AG04449 (cell line): Measurements from ENCODE around the gene PTF1A.
A peak's percentile ranks its signal among the peaks of the same experiment; 100 is the strongest.

Experiments used
- CTCF ChIA-PET: fragments of 350-600 bp; formaldehyde crosslinking; extraction: SDS; loops from one replicate; lab custom pipeline; 2021; ENCODE audit warnings: antibody characterized with exemption; lab: Yijun Ruan, JAX
- POLR2A ChIA-PET: fragments of 400-600, 350-600 bp; formaldehyde crosslinking; extraction: SDS; loops from one replicate; lab custom pipeline; 2020; ENCODE audit warnings: antibody characterized with exemption, inconsistent platforms; lab: Yijun Ruan, JAX
- DNase-seq: peaks from one replicate; pipeline ENCODE4 v3.0.0-alpha.2; 2010; ENCODE audit warnings: low read depth, low spot score
- H3K4me3 ChIP-seq: 2 replicates; pipeline ENCODE4 v1.5.1; 2011; ENCODE audit warnings: low read depth, mild to moderate bottlenecking, control low read depth, low read length
- TF ChIP-seq, protein P1 (sequence below): IDR thresholded peaks from one replicate; pipeline ENCODE4 v1.5.1; 2011; ENCODE audit warnings: mild to moderate bottlenecking, moderate library complexity, low read length, control low read depth, inconsistent platforms; ENCODE audit not compliant: insufficient read depth; ENCODE audit errors: missing control alignments

The PTF1A gene

DNA sequence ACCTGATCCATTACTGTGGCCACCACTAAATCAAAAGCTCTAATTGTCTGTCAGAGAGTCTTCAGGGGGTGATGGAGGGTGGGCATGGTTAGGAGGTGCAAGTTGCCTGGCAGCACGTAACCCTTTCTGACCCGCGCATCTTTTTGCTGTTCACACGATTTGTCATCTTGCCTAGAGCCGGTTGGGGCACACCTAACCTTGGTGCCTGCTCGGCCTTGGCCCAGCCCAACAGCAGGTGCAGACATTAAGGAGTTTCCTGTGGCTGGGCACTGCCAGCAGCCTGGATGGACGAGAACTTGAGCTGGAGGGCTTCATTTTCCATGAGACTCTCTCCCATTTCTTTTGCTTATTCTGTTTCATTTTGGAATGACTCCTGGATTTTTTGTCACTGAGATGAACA lies 41.0 kb upstream of the PTF1A start:
- ChIA-PET CTCF (no interaction called here), POLR2A (no interaction called here)
- no peak overlapping the region for H3K4me3 ChIP-seq
- TF ChIP-seq, protein P1, sequence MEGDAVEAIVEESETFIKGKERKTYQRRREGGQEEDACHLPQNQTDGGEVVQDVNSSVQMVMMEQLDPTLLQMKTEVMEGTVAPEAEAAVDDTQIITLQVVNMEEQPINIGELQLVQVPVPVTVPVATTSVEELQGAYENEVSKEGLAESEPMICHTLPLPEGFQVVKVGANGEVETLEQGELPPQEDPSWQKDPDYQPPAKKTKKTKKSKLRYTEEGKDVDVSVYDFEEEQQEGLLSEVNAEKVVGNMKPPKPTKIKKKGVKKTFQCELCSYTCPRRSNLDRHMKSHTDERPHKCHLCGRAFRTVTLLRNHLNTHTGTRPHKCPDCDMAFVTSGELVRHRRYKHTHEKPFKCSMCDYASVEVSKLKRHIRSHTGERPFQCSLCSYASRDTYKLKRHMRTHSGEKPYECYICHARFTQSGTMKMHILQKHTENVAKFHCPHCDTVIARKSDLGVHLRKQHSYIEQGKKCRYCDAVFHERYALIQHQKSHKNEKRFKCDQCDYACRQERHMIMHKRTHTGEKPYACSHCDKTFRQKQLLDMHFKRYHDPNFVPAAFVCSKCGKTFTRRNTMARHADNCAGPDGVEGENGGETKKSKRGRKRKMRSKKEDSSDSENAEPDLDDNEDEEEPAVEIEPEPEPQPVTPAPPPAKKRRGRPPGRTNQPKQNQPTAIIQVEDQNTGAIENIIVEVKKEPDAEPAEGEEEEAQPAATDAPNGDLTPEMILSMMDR: no peak
- no peak for DNase-seq

DNA sequence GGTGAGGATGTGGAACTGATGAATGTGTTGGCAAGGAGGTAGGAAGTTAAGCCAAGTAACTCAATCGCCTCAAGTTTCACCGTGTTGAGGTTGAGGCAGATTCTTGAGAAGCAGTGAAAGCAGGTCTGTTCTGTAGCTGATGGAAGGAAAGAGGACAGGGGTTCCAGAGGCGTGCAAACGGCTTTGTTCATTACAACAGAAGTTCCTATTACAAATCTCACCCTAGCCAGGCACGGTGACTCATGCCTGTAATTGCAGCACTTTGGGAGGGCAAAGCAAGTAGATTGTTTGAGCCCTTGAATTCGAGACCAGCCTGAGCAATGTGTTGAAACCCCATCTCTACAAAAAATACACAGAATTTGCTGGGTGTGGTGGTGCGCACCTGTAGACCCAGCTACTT lies 36.9 kb upstream of the PTF1A start:
- H3K4me3 ChIP-seq: no peak overlapping the region
- ChIA-PET CTCF (interaction anchor here (0.9 to 4.1 kb wide), 3 partner anchors 11 to 375 kb away, joined by 3 to 29 read pairs (median 4); no protein-coding TSS in a partner anchor), POLR2A (no interaction called here)
- TF ChIP-seq, protein P1: no peak
- no peak for DNase-seq

DNA sequence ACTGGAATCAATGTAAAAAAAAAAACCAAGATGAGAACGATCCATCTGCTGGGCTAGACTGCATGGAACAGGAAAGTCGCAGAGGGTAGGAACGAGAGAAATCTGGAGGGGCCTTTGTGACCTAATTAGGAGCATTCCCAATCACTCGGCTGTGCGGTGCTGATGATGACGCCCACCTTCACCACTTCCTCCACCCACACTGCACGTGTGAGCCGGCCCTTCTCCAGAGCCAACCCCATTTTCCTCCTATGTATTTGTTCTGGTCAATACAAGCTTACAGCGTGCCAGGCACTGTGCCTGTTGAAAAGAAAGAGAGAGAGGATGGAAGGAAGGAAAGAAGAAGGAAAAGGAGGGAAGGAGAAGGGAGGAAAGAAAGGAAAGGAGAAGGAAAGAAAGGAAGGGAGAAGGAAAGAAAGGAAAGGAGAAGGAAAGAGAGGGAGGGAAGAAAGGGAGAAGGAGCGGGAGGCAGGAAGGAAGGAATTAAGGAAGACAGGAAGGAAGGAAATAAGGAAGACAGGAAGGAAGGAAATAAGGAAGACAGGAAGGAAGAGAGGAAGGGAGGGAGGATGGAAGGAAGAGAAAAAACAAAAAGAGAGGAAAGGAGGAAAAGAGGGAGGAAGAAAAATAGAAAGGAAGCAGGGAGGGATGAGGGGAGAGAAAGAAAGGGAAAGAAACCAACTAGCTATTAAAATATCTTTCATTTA lies 35.5 kb upstream of the PTF1A start:
- no peak for DNase-seq
- TF ChIP-seq, protein P1: no peak
- ChIA-PET CTCF (interaction anchor here (0.6 to 8.8 kb wide), 6 partner anchors 12 to 999 kb away, joined by 3 to 67 read pairs (median 16); no protein-coding TSS in a partner anchor), POLR2A (no interaction called here)
- H3K4me3 ChIP-seq: no peak overlapping the region

DNA sequence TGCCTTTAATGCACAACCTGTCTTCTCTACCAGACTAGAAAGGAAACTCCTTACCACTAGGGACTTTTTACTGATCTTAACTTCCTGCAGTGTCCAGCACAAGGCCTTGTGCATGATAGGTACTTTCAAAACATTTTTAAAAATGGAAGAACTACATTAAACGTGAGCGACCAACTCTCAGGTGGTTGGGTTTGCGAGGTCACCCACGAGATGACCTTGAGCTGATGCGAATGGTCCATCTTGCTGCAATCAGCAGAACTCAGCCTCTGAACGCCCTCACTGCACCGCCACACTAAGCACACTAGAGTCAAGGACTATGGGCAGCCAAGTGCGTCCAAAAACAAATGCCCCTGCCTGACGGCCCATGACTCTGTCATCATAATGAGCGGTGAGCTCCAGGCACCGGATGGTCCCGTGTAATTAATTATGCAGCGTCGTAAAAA lies 34.9 kb upstream of the PTF1A start:
- POLR2A ChIA-PET: interaction anchor here (0.6 kb wide), 1 partner anchor 35 kb away, joined by 3 read pairs; no protein-coding TSS in a partner anchor
- H3K4me3 ChIP-seq: no peak overlapping the region
- TF ChIP-seq, protein P1: no peak
- CTCF ChIA-PET: interaction anchor here (1.0 to 8.8 kb wide), 19 partner anchors 10 to 1402 kb away, joined by 3 to 67 read pairs (median 5); no protein-coding TSS in a partner anchor
- no peak for DNase-seq

DNA sequence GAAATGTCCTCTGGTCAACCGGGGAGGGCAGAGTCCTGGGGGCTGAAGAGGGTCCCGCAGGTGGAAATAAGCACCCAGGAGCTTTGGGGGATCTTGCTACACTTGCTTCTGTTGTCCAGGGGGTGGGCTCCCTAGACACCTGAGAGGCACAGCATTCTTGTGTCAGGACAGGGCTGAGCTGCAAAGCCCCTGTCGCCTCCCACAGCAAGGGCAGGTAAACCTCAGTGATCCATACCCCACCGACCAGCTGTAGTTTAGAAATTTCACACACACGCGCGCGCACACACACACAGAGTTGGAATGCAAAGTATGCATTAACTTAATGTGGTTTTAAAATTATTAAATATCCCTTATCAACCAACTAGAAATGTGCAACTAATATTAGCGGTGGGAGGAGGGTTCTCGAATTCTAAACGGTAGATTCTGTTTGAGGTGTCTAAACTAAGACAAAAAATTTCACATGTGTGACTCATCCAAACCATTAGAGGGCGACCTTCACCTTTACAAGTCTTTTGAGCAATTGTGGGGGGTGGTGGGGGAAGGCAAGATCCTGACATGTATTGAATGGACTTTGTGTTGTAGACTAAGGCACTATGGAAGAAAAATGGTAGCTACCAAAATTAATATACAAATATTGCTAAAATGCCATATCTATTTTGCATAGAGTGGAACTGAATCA lies 34.3 kb upstream of the PTF1A start:
- no peak for DNase-seq
- CTCF ChIA-PET: interaction anchor here (0.9 to 8.8 kb wide), 34 partner anchors 10 to 1401 kb away, joined by 3 to 67 read pairs (median 4); no protein-coding TSS in a partner anchor
- H3K4me3 ChIP-seq: no peak overlapping the region
- POLR2A ChIA-PET: interaction anchor here (0.6 kb wide), 2 partner anchors 36 to 555 kb away, joined by 3 read pairs; no protein-coding TSS in a partner anchor
- TF ChIP-seq, protein P1: peak; percentile 40
